HepG2 (cell line): Measurements from ENCODE around the gene IER2. TPM values are rescaled to one million over a fixed set of nuclear protein-coding genes. Genes with fewer than 3 reads are reported as not detected.
A peak's percentile ranks its signal among the peaks of the same experiment; 100 is the strongest.

Experiments used
- CBX2 ChIP-seq, 2 experiments: fragments of 200-600 bp in 1 of 2; sonication (generic); formaldehyde crosslinking in 1 of 2; IDR thresholded peaks; 2 replicates each; pipeline versions ENCODE4 v1.7.0 to v1.8.1; 2018 to 2022; ENCODE audit warnings: low read depth in 2 of 2, low read length in 1 of 2, mild to moderate bottlenecking in 1 of 2, missing genetic modification reagents in 1 of 2
- CTCF ChIP-seq: sonication (generic); formaldehyde crosslinking; IDR thresholded peaks from 2 replicates; pipeline ENCODE4 v1.5.0; 2020; ENCODE audit warnings: mild to moderate bottlenecking, missing genetic modification reagents, moderate library complexity
- FOXP4 ChIP-seq: sonication (generic); formaldehyde crosslinking; IDR thresholded peaks from 2 replicates; pipeline ENCODE4 v1.4.0; 2020; ENCODE audit warnings: missing genetic modification reagents
- LCORL ChIP-seq, 2 experiments: fragments of 450-650 bp in 1 of 2; sonication (generic) in 1 of 2; formaldehyde crosslinking in 1 of 2; IDR thresholded peaks; 2 replicates each; pipeline versions ENCODE4 v1.5.0 to v1.6.1; 2017 to 2020; ENCODE audit warnings: antibody characterized with exemption in 1 of 2, missing genetic modification reagents in 1 of 2
- MTA1 ChIP-seq: sonication (generic); formaldehyde crosslinking; IDR thresholded peaks from 2 replicates; pipeline ENCODE4 v1.4.0; 2020; ENCODE audit warnings: missing genetic modification reagents, mild to moderate bottlenecking, borderline replicate concordance
- REPIN1 ChIP-seq: sonication (generic); formaldehyde crosslinking; IDR thresholded peaks from 2 replicates; pipeline ENCODE4 v1.8.0; 2022; ENCODE audit warnings: missing genetic modification reagents, low read depth, mild to moderate bottlenecking, borderline replicate concordance
- RXRB ChIP-seq: IDR thresholded peaks from 2 replicates; pipeline ENCODE4 v1.6.1; 2016; ENCODE audit warnings: borderline replicate concordance, missing genetic modification reagents, missing compliant biosample characterization
- U2AF2 ChIP-seq: fragments of 200-400 bp; formaldehyde crosslinking; IDR thresholded peaks from 2 replicates; pipeline ENCODE4 v1.6.1; 2017; ENCODE audit warnings: low read depth, mild to moderate bottlenecking, low read length
- ZKSCAN8 ChIP-seq: IDR thresholded peaks from 2 replicates; pipeline ENCODE4 v1.6.1; 2016; ENCODE audit warnings: borderline replicate concordance, missing genetic modification reagents, missing compliant biosample characterization
- ZNF101 ChIP-seq: sonication (generic); formaldehyde crosslinking; IDR thresholded peaks from 2 replicates; pipeline ENCODE4 v1.4.0; 2020; ENCODE audit warnings: mild to moderate bottlenecking, low read depth, missing genetic modification reagents, borderline replicate concordance
- ZNF281 ChIP-seq: sonication (generic); formaldehyde crosslinking; IDR thresholded peaks from 2 replicates; pipeline ENCODE4 v1.4.0; 2020; ENCODE audit warnings: missing genetic modification reagents, borderline replicate concordance
- ZNF563 ChIP-seq: sonication (generic); formaldehyde crosslinking; IDR thresholded peaks from 2 replicates; pipeline ENCODE4 v1.8.0; 2022; ENCODE audit warnings: mild to moderate bottlenecking, moderate library complexity, missing genetic modification reagents
- ZNF670 ChIP-seq: sonication (generic); formaldehyde crosslinking; IDR thresholded peaks from 2 replicates; pipeline ENCODE4 v1.8.0; 2022; ENCODE audit warnings: mild to moderate bottlenecking, missing genetic modification reagents, borderline replicate concordance
- polyA plus RNA-seq, 8 experiments: library from polyadenylated mRNA; depleted of rRNA in 3 of 8; stranded (reverse) in 7 of 8; unstranded in 1 of 8; fragments of >200 nt; fragmentation: Illumina TruSeq in 4 of 8; extraction: Trizol in 4 of 8; gene quantifications; 2 replicates each; pipeline versions ENCODE4 v1.2.1 to v1.2.3, GENCODE V29; 2011 to 2016; ENCODE audit warnings: low read depth in 4 of 8, missing spikeins in 1 of 8, mixed read lengths in 1 of 8; ENCODE audit not compliant: insufficient read depth in 1 of 8
- total RNA-seq, 5 experiments: library from RNA; depleted of rRNA; stranded (reverse); fragments of >200 nt; fragmentation: Illumina TruSeq; extraction: Trizol; gene quantifications; 2 replicates each; pipeline ENCODE4 v1.2.3, GENCODE V29; 2016; ENCODE audit warnings: low read depth in 1 of 5
- TF ChIP-seq, protein P1 (sequence below): sonication (generic); formaldehyde crosslinking; IDR thresholded peaks from 2 replicates; pipeline ENCODE4 v1.8.1; 2022; ENCODE audit warnings: mild to moderate bottlenecking, missing genetic modification reagents
- TF ChIP-seq, protein P2 (sequence below): sonication (generic); formaldehyde crosslinking; IDR thresholded peaks from 2 replicates; pipeline ENCODE4 v1.4.0; 2020; ENCODE audit warnings: mild to moderate bottlenecking, missing genetic modification reagents, borderline replicate concordance

IER2 gene
- total and polyA plus RNA-seq, 2 of the 13 experiments (the other 11 are each of a cell fraction or from before 2014, with no cell fraction given) = 10.1 to 14.3 TPM

DNA sequence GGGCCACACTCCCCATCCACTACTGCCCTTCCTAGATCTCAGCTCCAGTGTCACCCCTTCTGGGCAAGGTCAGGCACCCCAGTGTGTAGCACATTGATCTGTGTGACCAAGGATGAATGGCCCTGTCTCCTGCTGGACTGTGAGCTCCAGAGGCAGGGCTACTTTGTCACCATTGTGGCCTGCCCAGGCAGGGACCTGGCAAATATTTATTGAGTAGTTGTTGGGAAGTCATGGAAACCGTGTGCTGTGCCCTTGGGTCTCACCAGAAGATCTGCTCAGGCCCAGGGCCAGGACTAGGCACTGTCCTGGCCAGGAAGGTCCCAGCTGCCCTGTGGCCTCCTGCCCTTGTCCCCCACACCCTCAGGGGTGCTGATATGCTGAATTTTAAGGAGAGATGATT, 21.6 kb upstream of the IER2 start (continued):
- TF ChIP-seq CTCF (CRISPR knock-in tag) = 0 out of 2 replicates have a peak, but pooled peaks have one; percentile 20
- TF ChIP-seq ZNF670 (CRISPR knock-in tag) = no peak
- TF ChIP-seq MTA1 (CRISPR knock-in tag) = peak; percentile 84; the same call in 1 of the 2 replicates
- TF ChIP-seq ZNF563 = no peak
- peak; percentile 47 for TF ChIP-seq ZNF281
- peak; percentile 32; the same call in 1 of the 2 replicates for TF ChIP-seq ZKSCAN8
- TF ChIP-seq RXRB = peak; percentile 84
- no peak for TF ChIP-seq LCORL (IDR thresholded peaks at IDR 0.05)
- TF ChIP-seq LCORL (CRISPR knock-in tag; IDR thresholded peaks at IDR 0.05) = peak; percentile 93
- TF ChIP-seq CBX2 (IDR thresholded peaks at IDR 0.05; ENCODE audit: low read depth, low read length) = no peak
- TF ChIP-seq CBX2 (CRISPR knock-in tag; IDR thresholded peaks at IDR 0.05; ENCODE audit: low read depth) = no peak
- TF ChIP-seq, protein P1, sequence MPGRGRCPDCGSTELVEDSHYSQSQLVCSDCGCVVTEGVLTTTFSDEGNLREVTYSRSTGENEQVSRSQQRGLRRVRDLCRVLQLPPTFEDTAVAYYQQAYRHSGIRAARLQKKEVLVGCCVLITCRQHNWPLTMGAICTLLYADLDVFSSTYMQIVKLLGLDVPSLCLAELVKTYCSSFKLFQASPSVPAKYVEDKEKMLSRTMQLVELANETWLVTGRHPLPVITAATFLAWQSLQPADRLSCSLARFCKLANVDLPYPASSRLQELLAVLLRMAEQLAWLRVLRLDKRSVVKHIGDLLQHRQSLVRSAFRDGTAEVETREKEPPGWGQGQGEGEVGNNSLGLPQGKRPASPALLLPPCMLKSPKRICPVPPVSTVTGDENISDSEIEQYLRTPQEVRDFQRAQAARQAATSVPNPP = no peak
- TF ChIP-seq, protein P2, sequence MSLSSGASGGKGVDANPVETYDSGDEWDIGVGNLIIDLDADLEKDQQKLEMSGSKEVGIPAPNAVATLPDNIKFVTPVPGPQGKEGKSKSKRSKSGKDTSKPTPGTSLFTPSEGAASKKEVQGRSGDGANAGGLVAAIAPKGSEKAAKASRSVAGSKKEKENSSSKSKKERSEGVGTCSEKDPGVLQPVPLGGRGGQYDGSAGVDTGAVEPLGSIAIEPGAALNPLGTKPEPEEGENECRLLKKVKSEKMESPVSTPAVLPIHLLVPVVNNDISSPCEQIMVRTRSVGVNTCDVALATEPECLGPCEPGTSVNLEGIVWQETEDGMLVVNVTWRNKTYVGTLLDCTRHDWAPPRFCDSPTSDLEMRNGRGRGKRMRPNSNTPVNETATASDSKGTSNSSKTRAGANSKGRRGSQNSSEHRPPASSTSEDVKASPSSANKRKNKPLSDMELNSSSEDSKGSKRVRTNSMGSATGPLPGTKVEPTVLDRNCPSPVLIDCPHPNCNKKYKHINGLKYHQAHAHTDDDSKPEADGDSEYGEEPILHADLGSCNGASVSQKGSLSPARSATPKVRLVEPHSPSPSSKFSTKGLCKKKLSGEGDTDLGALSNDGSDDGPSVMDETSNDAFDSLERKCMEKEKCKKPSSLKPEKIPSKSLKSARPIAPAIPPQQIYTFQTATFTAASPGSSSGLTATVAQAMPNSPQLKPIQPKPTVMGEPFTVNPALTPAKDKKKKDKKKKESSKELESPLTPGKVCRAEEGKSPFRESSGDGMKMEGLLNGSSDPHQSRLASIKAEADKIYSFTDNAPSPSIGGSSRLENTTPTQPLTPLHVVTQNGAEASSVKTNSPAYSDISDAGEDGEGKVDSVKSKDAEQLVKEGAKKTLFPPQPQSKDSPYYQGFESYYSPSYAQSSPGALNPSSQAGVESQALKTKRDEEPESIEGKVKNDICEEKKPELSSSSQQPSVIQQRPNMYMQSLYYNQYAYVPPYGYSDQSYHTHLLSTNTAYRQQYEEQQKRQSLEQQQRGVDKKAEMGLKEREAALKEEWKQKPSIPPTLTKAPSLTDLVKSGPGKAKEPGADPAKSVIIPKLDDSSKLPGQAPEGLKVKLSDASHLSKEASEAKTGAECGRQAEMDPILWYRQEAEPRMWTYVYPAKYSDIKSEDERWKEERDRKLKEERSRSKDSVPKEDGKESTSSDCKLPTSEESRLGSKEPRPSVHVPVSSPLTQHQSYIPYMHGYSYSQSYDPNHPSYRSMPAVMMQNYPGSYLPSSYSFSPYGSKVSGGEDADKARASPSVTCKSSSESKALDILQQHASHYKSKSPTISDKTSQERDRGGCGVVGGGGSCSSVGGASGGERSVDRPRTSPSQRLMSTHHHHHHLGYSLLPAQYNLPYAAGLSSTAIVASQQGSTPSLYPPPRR (CRISPR knock-in tag) = 0 out of 2 replicates have a peak, but pooled peaks have one; percentile 40
- TF ChIP-seq ZNF101 (CRISPR knock-in tag) = no peak
- TF ChIP-seq U2AF2 = no peak
- peak; percentile 38; the same call in 1 of the 2 replicates for TF ChIP-seq FOXP4 (CRISPR knock-in tag)
- TF ChIP-seq REPIN1 (CRISPR knock-in tag) = peak; percentile 38; the same call in 1 of the 2 replicates
